Aorta (tissue), 5 donors: Measurements from ENCODE around the gene ATP6AP2. TPM values are rescaled to one million over a fixed set of nuclear protein-coding genes. Genes with fewer than 3 reads are reported as not detected.

ENCODE experiments used
- ATAC-seq: fragments of 200-7000 bp; cut with Tn5 transposase; one replicate; pipeline ENCODE4 v1.9.1; 2022; ENCODE audit warnings: moderate library complexity; ENCODE audit not compliant: low FRiP score
- DNase-seq, 2 donors: peaks; one replicate each; pipeline ENCODE4 v3.0.0-alpha.2; 2020
- H3K27ac ChIP-seq, 2 donors: one replicate each; pipeline ENCODE4 v1.5.1; 2013; ENCODE audit warnings: low read length in 2 of 2, mild to moderate bottlenecking in 2 of 2, moderate library complexity in 2 of 2, control low read depth in 1 of 2, inconsistent platforms in 1 of 2, low read depth in 1 of 2
- H3K27me3 ChIP-seq, 2 donors: one replicate each; pipeline ENCODE4 v1.6.1; 2013; ENCODE audit warnings: control low read depth in 1 of 2, low read length in 1 of 2, mild to moderate bottlenecking in 1 of 2, moderate library complexity in 1 of 2; ENCODE audit not compliant: insufficient read depth in 2 of 2, control insufficient read depth in 1 of 2
- H3K36me3 ChIP-seq, 2 donors: one replicate each; pipeline ENCODE4 v1.6.1; 2013; ENCODE audit warnings: control low read depth in 1 of 2, low read length in 1 of 2, mild to moderate bottlenecking in 1 of 2; ENCODE audit not compliant: insufficient read depth in 2 of 2, control insufficient read depth in 1 of 2
- H3K4me1 ChIP-seq, 2 donors: one replicate each; pipeline ENCODE4 v1.6.1; 2013; ENCODE audit warnings: low read length in 2 of 2, control low read depth in 1 of 2, mild to moderate bottlenecking in 1 of 2, moderate library complexity in 1 of 2; ENCODE audit not compliant: insufficient read depth in 2 of 2, control insufficient read depth in 1 of 2
- H3K4me3 ChIP-seq, 2 donors: one replicate each; pipeline ENCODE4 v1.5.1; 2013; ENCODE audit warnings: low read length in 2 of 2, control low read depth in 1 of 2, mild to moderate bottlenecking in 1 of 2
- H3K9me3 ChIP-seq: one replicate; pipeline ENCODE4 v1.6.1; 2013; ENCODE audit warnings: mild to moderate bottlenecking, low read length; ENCODE audit not compliant: control insufficient read depth
- WGBS, 2 donors: extraction: QIAGEN DNeasy Blood & Tissue Kit; methylation state at CpG; one replicate each; pipeline ENCODE4 v1.1.7; 2013; 5-methylcytosine and 5-hydroxymethylcytosine counted together
- intact Hi-C, 2 donors: fragments of 100-400 bp; cut with DNase I; formaldehyde crosslinking; loops; one replicate each; pipeline versions ENCODE4 v1.14.2 to v1.15.0; 2022
- polyA plus RNA-seq, 2 donors: library from polyadenylated mRNA; stranded (reverse); fragments of 200-250 nt; gene quantifications; one replicate each; pipeline ENCODE4 v1.2.3, GENCODE V29; 2013
- total RNA-seq, 2 donors: library from RNA; stranded (reverse); fragmentation: NEBNext Ultra II Directional; extraction: Animal tissue kit (Norgen Biotek cat#: 25700); gene quantifications; one replicate each; pipeline ENCODE4 v1.2.1, GENCODE V29; 2021
- donor health status: healthy with polysubstance abuse.
- donor health status: Bipolar disorder and iron deficiency.
- donor health status: DM: no; HTN: no; CAD: no.
- donor health status: DM: no; HTN: no; CAD: no.
- donor health status: DM: yes; HTN: yes; CAD: no.

ATP6AP2 gene
- total and polyA plus RNA-seq, 4 donors = 103 to 145 (median 122) TPM

DNA sequence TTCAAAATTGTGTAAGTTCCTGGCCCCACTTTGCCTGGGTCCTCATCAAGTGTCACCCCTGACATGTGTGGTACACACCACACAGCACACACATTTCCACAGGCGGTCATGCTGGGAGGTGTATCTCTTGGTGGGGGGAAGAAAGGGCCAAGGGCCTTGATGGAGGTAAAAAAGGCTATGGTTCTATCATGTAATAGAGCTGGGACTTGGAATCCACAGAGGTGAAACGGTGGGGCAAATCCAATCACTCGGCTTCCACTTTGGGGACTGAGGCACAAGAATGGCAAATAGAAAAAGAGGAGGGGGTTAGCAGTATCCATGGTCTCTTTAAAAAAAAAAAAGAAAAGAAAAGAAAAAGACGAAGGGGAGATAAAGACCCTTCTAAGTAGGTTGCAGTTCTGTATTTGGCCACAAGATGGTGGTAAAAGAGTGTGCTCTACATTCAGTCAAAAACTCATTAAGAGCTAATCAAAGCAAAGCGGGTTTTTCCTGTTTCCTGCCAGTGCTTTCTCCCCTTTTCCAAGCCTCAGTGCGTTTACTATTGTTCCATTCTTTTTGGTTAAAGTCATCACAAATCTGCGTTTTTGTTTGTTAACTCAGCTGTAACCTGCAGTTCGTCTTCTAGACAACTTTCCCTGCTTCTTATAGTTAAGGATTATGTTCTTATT, 37.0 kb upstream of the ATP6AP2 start:
- no peak overlapping the region for H3K27ac ChIP-seq
- H3K4me3 ChIP-seq = no peak overlapping the region
- ATAC-seq (no peak), DNase-seq (no peak)
- intact Hi-C loops = loop anchor here in 1 of 2 donors (10.0 kb wide), 1 partner anchor 711 kb away; no protein-coding TSS in a partner anchor
- WGBS, 2 donors = 4 to 5% methylated on average over 8 of the region's 8 CpGs
- no peaks in the 10 kb centered on the region for H3K36me3 ChIP-seq
- H3K4me1 ChIP-seq = no peaks in the 10 kb centered on the region
- H3K9me3 ChIP-seq = no peaks in the 10 kb centered on the region
- H3K27me3 ChIP-seq = no peaks in the 10 kb centered on the region

DNA sequence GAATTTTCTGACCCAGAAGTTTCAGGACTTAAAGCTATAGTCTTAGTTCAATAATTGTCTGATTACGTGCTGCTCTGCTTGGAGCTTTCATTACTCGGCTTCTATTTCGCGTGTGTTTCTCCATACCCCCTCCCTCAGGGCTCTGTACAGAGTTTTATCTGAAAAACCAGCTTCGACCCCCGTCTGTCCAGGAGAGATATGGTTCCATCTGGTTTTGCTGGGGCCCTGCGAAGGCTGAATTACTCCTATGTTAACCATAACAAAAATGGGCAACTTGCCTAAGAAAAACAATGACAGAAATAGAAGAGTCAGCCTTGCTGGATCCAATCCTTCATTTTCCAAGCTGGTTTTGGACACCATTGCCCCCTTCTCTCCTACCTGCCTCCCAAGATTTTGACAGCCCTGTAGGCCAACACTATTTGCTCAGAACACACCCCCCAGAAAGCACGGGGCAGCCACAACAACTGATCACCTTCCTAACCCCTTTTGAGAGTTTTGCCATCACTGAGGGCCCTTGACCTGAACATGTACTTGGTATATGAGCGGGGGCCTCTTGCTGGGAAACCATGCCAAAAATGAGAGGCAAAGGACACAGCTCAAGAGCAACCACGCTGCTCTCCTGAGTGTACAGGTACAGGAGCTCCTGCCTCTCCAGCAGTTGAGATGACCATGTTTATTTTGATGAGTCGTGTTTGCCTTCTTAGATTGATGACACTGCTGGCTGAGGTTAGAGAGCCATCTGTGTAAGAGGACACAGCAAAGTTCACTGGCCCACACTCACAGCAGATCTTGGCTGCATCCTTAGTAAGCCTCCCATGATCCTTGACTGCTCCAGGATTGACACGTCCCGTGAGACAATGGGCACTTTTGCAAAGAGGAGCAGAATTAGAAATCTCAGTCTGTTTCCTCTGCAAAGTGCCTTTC, 36.2 kb upstream of the ATP6AP2 start:
- Histone ChIP-seq H3K27me3 (no peaks in the 10 kb centered on the region), H3K4me1 (no peaks in the 10 kb centered on the region), H3K36me3 (no peaks in the 10 kb centered on the region), H3K9me3 (no peaks in the 10 kb centered on the region), H3K4me3 (no peak overlapping the region), H3K27ac (no peak overlapping the region)
- intact Hi-C loops = loop anchor here in 1 of 2 donors (10.0 kb wide), 1 partner anchor 710 kb away; no protein-coding TSS in a partner anchor
- DNase-seq = no peak
- WGBS, 2 donors = 46 to 52% methylated on average over 13 of the region's 13 CpGs
- no peak for ATAC-seq

DNA sequence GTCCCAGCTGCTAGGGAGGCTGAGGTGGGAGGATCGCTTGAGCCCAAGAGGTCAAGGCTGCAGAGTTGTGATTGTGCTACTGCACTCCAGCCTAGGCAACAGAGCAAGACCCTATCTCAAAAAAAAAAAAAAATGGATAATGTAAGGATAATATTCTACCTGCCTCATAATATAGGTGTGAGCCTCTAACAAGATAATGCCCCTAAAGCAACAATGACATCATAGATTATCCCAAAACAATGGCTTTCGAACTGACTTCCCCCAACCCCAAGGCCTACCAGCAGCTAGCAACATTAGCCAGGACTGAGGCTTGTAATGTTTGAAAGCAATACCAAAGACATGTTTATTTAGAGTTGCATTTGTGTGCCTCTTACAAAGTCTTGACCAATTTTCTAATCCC, 33.9 kb upstream of the ATP6AP2 start:
- DNase-seq = no peak
- Histone ChIP-seq H3K36me3 (no peaks in the 10 kb centered on the region), H3K9me3 (no peaks in the 10 kb centered on the region), H3K4me3 (no peak overlapping the region), H3K27me3 (no peaks in the 10 kb centered on the region), H3K4me1 (no peaks in the 10 kb centered on the region), H3K27ac (no peak overlapping the region)
- intact Hi-C loops = loop anchor here in 1 of 2 donors (10.0 kb wide), 1 partner anchor 708 kb away; no protein-coding TSS in a partner anchor
- no peak for ATAC-seq
- WGBS, 2 donors = 90 to 97% methylated on average over 2 of the region's 2 CpGs

DNA sequence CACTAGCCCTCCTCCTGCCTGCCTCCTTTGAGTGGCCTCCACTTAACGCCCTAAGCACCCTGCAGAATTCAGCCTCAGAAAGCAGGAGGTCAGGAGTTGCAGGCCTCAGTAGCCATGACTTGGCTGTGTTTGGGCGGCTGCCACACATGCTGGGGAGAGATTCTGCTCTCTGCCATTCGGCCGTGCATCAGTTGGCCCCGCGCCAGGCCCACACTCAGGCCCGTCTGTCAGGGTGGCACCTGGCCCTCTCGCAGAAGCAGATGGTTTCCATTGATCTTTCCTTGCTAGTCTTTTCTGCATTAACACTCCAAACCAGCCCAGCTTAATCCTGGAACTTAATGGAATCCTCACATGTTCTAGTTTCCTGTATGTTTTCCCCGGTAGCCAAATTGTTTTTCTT, 30.7 kb upstream of the ATP6AP2 start:
- Histone ChIP-seq H3K27me3 (no peaks in the 10 kb centered on the region), H3K36me3 (no peaks in the 10 kb centered on the region), H3K4me3 (no peak overlapping the region), H3K4me1 (no peaks in the 10 kb centered on the region), H3K9me3 (no peaks in the 10 kb centered on the region), H3K27ac (no peak overlapping the region)
- ATAC-seq (no peak), DNase-seq (no peak)
- WGBS, 2 donors = 62 to 67% methylated on average over 9 of the region's 9 CpGs
- intact Hi-C loops = no loop called here

DNA sequence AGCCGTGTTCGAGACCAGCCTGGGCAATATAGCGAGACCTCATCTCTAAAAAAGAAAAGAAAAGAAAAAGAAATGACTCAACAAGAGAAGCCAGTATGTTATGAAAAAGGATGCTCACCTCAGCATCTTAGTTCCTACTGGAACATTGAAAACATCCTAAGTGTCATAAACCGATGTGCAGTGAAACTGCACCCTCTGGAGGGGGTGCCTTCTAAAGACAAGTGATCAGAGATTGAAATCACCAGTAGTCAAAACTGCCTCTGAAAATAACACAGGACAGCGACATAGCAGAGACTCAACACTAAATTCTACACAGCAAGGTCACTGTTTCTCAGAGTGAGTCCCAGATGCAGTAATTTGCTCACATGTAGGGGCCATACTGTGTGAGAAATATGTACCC, 28.0 kb upstream of the ATP6AP2 start:
- no peak overlapping the region for H3K4me3 ChIP-seq
- no peak overlapping the region for H3K27ac ChIP-seq
- DNase-seq (no peak), ATAC-seq (no peak)
- intact Hi-C loops = no loop called here
- H3K4me1 ChIP-seq = no peaks in the 10 kb centered on the region
- no peaks in the 10 kb centered on the region for H3K9me3 ChIP-seq
- H3K36me3 ChIP-seq = no peaks in the 10 kb centered on the region
- no peaks in the 10 kb centered on the region for H3K27me3 ChIP-seq
- WGBS, 2 donors = 54 to 70% methylated on average over 5 of the region's 5 CpGs

DNA sequence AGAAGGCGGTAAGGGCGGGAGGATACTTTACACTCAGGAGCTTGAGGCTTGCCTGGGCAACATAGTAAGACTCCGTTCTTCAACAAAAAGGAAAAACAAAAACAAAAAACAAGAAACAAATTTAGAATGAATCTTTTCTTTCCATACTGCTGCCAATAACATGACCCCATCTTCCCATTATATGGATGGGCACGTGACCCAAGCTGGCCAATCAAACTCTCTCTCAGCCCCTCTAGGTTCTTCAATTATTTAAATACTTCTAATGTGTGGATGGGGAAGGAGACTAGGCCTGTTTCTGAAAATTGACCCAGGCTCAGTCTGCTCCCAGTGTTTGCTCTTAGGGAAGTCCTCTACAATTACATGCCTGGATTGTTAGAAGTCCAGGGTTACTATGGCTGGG, 22.2 kb upstream of the ATP6AP2 start:
- intact Hi-C loops = no loop called here
- Histone ChIP-seq H3K27me3 (no peaks in the 10 kb centered on the region), H3K27ac (no peak overlapping the region), H3K36me3 (no peaks in the 10 kb centered on the region), H3K9me3 (no peaks in the 10 kb centered on the region), H3K4me1 (no peaks in the 10 kb centered on the region), H3K4me3 (no peak overlapping the region)
- no peak for DNase-seq
- WGBS, 2 donors = 77 to 99% methylated on average over 4 of the region's 4 CpGs
- no peak for ATAC-seq

DNA sequence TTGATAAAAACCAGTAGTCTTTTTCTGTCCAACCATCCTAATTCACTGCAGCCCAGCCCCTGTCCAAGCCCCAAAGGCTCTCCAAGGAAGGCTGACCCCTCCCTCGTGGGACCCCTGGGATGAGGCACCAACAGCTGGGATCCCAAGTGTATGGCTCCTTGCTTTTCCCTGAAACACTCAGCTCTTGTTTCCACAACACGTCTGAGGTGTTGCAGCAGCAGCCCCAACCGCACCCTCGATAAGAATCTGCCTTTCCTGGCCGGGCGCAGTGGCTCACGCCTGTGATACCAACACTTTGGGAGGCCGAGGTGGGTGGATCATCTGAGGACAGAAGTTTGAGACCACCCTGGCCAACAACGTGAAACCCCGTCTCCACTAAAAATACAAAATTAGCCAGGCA, 17.0 kb upstream of the ATP6AP2 start:
- 87 to 91% methylated on average over 10 of the region's 10 CpGs for WGBS, 2 donors
- intact Hi-C loops = no loop called here
- Histone ChIP-seq H3K27me3 (no peaks in the 10 kb centered on the region), H3K9me3 (no peaks in the 10 kb centered on the region), H3K4me1 (no peaks in the 10 kb centered on the region), H3K4me3 (no peak overlapping the region), H3K36me3 (no peaks in the 10 kb centered on the region), H3K27ac (no peak overlapping the region)
- DNase-seq (no peak), ATAC-seq (no peak)

DNA sequence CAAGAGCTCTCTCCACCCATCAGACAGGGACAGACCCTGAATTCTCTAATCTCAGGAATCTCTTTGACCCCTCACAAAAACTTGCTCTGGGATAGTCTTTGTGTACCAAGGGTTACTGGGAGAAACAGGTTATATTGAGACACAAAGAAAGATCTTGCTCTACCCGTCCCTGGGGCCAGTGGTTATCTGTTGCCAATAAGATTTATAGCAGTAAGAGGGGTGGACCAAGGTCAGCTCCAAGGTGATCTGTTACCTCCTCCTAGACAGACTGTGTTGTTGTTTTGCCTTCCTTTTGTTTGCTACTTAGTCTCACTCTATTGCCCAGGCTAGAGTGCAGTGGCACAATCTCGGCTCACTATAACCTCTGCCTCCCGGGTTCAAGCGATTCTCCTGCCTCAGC, 16.3 kb upstream of the ATP6AP2 start:
- no peak overlapping the region for H3K27ac ChIP-seq
- no peaks in the 10 kb centered on the region for H3K4me1 ChIP-seq
- ATAC-seq (no peak), DNase-seq (no peak)
- no peaks in the 10 kb centered on the region for H3K36me3 ChIP-seq
- WGBS, 2 donors = 74 to 84% methylated on average over 4 of the region's 4 CpGs
- intact Hi-C loops = no loop called here
- no peaks in the 10 kb centered on the region for H3K9me3 ChIP-seq
- H3K27me3 ChIP-seq = no peaks in the 10 kb centered on the region
- H3K4me3 ChIP-seq = no peak overlapping the region
